ENCODE data around the gene TNS3. TPM values are rescaled to one million over a fixed set of nuclear protein-coding genes. Genes with fewer than 3 reads are reported as not detected.

The TNS3 gene
- total RNA-seq, 1 donor from 2014 or later = 4.6 TPM

DNA sequence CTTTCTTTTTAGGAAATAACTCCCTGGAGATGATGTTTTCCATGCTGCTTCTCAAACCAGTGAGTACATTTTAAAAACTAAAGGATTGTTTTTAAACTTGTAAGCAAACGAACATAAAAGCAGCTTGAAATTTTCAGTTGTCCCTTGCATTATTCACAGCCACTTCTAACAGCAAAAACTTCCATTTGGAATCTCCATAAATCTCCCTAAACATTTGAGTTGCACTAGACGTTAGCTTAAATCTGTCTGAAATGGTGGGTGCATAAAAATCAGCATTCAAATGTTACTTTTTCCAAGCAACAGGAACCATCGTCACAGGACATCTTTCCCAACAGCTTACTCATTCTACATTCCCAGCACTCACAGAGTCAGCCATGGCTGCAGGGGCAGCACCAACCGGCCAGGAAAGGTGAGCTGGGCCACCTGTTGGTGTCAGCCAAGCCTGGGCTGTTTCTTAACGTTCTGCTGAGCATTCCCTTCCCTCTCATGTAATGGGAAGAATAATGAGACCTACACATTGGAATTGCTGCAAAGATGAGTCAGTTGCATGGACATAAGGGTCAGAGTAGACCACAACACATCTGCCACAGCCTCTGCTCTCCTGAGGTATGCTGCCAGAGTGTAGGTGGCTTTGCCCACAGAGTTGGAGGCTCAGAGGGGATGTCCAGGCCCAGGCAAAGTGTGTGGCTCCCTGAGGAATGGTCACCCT lies 163.2 kb downstream of the TNS3 start:
- no peak for ATAC-seq

DNA sequence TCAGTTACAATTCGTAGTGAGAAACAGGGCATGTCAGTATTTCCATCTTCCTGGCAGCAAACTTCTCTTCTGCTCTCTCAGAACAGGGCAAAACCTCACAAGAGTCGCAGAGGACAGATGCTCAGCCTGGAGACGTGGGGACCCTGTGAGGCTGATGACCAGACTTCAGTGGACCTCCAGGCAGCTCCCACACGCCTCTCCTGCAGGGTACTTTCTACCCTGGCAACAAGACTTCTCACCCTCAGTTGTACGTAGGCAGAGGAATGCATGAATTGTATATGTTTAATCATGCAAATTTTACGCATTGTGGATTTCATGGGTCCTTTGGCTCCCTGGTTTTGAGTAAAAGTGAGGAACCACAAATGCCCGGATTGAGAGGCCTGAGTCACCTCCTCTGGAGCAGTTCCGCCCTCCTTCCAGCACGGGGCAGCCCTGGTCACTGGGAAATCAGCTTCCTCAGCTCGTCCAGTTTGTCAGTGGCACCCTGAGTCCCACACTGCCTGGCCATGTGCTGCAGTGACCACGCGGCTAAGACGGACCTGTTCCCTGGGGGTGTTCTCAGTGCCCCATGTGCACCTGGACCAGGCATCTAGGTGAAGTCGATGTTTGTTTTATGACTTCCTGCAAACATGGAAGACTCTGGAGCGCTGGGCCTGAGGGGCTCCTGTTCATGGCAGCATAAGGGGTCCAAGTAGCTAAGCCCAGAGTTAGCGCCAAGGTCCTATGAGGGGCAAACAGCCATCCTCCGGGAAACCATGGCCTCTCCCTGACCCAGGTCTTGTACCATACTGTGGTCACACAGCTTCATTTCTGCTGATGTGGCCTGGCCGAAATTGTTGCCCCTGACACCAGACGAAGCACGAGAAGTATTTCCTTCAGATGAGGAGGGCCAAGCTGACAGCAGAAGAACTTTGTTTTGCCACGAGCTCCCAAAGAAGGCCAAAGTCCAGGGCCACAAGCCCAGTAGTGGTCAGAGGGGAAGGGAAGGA lies 165.1 kb downstream of the TNS3 start:
- no peak for ATAC-seq

DNA sequence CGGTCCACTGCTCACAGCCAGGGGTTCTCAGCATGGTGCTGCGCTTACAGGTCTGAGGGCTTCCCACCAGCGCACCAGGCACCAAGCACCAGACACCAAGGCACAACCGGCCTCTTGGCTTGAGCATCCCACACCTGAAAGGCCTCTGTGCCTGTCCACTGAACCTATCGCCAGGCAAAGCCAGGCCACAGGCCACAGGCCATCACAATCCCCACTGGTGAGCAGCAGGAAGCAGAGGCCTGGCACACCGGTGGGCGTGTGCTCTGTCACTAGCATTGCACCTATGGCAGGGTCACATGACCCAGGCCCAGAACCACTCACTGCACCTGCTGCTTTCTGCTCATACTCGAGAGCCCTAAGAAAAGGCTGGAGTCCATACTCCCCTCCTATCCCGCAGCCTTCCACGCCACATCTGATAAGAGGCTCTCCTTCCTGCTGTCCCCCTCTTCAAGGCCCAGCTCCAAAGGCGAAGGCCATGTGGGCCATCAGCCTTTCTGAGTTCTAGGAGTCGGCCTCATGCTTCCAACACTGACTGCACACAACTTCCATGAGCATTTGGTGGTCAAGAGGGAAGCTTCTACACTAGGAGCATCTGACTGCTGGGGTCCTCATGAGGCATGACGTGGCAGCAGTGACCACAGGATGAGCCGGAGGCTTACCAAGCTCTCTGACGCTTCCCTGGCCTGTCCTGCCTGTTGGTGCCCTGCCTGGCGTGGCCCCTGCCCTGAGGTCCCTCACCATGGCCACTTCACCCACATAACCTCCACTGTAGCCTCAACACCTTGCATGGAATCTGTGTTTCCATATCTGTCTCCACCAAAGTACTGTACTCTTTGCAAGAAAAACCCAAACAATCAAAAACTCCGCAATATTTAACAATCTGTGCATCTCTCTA lies 166.3 kb downstream of the TNS3 start:
- no peak for ATAC-seq

DNA sequence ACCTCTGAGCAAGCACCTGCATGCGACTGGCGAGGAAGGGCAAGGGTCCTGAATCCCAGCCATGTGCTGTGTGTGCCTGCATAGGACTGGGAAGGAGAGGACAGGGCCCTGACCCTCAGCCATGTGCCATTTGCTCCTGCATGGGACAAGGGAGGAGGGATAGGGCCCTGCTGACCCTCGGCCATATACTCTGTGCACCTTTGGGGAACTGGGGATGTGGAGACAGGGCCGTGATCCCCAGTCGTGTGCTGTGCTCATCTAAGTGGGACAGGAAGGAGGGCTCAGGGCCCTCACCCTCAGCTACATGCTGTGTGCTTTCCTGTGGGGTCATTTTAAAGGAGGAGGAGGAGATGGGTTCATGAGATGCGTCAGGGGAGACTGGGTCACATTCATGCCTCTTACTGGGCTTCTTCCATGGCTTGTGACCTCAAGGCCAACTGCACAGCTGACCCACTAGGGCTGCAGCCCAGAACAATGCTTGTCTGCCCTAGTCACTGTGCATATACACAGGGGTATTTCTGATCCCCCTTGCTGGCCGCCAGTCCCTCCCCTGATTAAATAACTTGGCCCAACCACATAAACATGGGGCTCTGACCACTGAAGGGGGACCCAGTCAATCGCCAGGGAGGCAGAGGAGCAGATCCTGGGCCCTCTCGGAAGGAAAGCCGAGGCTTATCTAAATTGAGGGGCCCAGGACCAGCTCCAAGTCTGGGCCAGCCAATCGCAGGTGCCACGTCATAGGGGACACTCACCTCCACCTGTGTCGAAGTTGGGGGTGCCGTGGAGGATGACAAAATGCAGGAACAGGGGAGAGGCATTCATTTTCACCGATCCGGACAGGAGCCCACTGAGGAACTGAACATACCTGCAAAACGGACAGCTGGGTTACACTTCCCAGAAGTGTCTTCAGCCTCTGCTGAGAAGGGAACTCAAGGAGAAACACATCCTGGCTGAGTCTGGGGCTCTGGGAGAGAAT lies 167.3 kb downstream of the TNS3 start:
- ATAC-seq = no peak

DNA sequence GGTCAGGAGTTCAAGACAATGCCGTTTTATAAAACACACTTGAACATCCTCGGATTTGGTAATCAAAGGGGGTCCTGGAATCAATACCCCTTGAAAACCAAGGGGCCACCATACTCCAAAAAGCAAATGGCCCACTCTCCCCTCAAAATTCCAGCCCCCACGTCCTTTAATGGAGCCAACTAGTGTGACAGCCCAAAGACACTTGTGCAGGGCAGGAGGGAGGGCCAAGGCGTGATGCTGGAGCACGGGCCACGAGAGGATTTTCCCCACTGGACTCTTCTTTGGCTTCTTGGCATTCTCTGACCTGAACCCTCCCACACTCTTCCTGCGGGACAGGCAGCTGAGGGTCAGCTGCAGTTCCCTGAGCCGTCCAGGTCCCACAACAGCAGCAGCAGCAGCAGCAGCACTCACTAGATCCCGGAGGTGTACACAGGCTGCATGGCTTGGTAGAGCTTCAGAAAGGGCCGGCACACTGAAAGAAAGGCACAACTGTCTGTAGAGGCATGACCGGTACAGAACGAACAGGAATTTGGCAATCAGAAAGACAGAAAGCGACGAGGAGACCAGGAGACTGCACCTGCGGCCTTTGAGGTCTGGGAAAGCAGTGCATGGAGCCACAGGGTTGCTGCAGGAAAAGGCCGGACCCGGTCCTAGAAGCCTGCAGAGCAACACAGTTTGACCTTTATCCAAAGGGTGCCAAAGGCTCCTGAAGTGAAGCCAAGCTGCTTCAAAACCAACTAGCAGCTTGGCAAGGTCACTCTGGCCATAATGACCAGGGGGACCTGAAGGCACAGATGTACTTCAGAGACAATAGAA lies 168.2 kb downstream of the TNS3 start:
- no peak for ATAC-seq

DNA sequence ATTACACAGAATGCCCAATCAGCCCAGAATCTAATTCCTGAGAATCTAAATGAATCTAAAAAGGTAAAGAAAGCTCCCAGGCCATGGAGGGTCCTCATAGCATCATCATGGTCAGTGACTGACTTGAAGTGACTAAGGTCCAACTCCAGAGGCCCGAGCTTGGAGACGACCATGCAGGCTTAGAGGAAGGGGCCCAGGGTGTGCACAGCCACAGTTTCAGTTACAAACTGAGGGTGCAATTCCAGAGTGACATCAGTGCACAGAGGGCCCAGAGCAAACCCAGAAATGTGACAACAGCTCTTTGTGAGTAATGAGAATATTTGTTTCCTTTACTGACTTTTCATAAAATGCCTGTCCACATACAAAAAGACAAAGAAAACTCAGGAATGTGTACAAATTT lies 170.0 kb downstream of the TNS3 start:
- no peak for ATAC-seq

DNA sequence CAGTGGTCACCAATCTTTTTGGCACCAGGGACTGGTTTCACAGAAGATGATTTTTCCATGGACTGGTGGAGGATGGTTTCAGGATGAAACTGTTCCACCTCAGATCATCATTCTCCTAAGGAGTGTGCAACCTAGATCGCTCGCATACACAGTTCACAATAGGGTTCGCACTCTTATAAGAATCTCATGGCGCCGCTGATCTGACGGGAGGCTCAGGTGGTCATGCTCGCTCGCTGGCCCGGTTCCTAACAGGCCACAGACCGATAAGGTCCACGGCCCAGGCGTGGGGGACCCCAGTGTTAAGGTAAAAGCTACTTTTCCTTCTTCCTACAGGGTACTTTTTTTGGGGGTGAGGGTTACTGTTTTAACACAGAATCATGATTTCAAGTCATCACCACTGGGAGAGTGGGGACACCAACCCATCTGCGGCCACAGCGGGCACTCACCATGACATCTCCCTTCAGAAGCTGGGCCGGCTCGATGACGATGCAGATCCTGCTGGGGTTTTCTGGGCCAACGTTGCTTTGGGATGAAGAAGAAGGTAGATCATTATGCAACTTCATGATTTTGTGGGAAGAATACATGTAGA lies 170.5 kb downstream of the TNS3 start:
- no peak for ATAC-seq

DNA sequence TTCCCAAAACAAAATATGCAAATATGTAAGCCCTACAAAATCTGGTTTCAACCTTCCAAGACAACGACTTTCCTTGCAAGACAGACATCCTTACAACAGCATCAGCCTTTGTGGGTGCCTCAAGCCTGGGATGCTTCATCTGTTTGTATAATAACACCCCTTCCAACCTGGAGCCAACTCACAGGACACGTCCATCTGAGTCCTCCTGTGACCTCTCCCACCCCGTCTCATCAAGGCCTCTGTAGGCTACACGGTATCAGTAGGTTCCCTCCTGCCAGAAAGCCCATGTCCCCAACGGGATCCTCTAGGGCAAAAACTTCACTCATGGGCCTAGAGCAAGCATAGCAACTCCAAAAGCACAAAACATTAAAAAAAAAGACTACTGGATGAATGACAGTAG lies 173.2 kb downstream of the TNS3 start:
- no peak for ATAC-seq

DNA sequence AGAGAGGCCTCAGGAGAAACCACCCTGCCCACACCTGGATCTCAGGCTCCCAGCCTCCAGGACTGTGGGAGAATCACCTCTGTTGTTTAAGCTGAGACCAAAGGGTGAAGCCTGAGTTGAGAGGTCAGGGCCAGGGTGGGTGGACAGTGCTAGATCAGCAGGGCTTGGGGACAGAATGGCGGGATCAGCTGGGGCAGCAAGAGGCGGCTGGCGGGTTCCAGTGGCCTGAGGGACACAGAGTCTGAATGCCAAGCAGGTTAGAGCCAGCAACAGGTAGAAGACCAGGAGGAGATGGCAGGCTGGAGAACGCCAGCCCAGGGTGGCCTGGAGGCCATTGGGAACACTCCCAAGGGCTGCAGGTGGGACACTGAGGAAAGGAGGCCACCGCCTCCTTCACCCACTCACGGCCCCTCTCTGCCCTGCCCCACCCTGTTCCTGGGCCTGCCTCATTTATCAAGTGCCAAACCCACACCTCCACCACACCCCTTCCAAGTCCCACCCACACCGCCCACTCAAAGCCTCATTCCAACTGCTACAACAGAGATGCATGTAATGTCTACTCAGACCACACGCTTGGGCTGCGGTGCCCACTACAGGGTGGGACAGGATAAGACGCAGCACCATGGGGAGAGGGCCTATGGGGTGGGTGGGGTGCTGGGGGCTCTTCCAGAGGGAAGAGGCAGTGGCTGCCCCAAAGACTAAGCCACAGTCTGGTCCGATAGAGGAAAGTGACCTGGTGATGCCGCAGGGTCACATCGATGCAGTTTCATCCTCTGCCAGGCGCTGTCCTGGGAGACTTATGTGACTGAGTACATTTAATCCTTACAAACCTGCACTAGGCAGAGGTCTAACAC lies 173.9 kb downstream of the TNS3 start:
- ATAC-seq = peak; percentile 59

DNA sequence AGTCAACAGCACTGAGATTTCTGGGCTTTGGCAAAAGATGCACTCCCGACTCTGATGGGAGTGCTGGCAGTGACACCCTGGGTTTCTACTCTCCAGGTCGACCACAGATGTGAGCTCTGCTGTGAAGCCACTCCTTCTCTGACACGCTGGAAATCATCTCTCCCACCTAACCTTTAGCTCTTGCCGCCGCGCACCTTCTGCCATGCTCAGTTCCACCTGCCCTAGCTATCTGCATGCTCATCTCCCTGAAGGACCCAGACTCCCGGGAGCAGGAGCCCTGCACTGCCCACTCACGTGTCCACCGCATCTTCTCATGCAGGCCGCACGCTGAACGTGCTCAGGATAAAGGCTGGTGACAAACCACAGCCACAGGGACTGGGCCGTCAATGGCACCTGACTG lies 174.8 kb downstream of the TNS3 start:
- no peak for ATAC-seq

DNA sequence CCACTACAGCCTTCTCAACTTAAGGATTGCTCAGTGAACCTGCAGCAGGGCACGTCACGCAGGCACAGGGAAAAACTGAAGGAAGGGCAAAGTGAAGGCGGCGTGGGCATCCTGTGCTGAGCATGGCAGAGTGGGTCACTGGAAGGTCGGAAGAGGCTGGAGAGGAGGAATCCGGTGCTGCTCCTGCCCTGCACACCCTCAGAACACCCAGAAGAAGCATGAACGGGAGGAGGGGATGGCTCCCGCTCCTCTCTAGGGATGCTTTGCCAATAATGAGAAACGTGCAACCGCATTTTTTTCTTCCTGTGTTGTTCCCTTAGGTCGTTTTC lies 175.1 kb downstream of the TNS3 start:
- ATAC-seq = no peak

DNA sequence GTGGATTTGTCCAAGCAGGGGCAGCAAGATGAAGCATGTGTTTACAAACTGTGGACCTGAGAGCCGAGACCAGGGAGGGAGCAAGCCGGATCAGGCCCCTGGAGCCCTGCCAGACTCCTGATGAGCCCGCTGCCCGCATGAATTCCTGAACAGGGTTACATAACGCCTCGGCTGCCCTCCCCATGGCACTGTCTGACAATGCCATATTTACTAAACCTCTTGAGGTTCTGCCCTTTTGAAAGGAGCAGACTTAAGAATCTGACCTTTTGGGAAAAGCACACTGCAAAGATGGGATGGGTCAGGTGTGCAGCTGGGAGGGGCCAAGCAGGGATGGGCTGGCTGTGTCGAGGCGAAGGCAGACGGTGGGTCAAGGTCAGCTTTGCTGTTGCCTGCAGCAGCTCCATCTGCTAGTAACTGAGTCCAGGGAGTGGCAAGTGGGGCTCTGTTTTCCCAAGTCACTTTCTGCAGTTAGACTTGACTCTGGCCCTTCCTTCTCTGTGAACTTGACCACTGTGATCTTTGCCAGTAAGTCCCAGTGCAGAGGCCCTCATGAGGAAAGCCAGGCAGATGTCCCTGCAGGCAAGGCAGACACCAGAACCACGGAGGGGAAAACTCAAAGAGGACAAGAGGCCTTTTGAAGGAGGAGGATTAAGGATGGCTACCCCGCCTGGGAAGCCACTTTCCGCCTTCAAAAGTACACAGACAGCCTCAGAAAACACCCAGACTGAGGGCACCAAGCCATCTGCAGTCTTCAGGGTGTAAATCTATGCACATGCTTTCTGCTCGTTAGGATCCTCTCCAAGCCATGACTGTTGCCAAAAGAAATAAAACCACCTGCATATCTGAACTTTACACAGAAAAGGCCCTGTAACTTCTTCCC lies 175.8 kb downstream of the TNS3 start:
- peak; percentile 16 for ATAC-seq

DNA sequence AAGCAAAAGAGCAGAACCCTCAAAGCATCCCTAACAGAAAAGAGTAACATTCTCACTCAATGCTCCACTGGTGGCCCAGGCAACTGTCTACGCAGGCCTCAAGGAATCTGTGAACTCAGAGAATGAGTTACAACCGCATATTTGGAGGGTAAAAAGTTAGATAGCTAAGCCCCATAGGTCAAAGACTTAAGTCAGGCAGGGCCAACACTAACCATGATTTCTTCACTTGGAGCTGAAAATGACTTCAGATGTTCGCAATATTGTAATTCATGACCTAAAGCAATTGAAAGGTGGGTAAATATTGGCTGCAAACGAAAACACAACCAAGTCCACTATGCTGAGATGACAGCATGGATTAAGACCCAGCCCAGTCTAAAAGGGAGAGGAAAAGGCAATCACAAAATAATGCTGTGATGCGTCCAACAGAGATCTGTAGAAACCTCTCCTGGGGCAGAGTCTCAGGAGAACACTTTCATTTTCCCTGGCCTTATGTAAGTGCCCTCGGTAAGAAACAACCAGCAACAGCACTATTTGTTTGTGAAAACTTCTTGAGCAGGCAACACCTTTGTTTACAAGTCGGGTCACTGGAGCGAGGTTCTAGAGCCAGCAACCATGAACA lies 176.5 kb downstream of the TNS3 start:
- no peak for ATAC-seq

DNA sequence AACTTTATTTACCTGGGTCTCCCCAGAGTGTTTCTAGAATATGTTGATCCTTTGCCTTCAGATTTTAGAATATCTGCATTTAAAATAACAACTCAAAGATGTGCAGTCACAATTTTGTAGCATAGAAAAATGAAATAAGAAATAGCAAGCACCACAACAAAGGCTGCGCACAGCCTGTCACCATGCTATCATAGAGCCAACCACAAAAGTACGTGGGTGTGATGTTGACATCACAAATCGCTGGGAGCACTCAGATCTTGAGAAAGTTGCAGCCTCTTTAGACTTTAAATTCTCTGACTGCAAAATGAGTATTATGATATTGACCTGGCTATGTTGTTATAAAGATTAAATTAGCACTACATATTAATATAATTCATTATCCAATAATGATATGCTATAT lies 177.9 kb downstream of the TNS3 start:
- ATAC-seq = no peak

DNA sequence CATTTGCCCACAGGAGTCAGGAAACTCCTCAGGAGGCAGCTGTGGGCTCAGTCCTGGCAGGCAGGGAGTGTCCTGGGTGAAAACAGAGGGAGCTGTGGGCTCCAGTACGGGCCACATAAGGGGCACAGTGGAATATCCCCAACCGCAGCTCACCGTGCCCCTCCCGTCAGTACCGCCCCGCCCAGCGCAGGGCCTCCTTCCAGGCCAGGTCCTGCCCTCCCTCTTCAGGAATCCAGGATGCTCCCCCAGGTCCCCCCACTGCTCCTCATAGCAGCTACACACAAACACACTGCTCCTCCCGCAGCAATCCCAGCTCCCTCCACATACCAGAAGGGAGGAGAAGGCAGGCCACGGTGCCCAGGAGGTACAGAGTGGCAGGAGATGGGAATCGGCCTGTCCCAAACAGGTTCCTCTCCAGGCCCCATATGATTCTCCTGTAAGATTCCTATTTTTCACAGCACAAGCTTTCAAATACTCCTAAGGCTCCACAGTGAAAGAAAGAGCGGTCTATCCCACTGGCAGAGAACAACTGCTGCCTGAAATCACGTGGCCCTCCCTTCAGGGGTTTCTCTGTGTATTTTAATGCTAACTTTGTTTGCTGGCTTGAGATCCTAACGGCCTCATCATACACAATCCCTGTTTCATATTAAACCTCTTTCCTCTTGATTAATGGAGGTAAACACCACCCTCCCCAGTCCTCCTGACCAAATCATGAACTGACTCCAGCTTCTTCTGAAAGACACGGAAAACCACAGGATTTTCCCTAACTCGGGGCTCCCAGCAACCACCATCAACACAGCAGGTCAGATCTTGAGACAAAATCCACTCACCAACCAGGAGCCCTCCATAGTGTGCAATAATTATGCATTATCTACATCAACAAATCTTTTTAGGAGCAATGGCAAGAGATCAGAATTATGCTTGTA lies 178.7 kb downstream of the TNS3 start:
- no peak for ATAC-seq

All from esophagus mucosa (tissue), 1 donor.